SK-N-SH treated with all-trans-retinoic acid at 6 μM for 48 hours (cell line): Measurements from ENCODE around the gene ANKRD17.

Experiments
- ATAC-seq: fragments of 200-7000 bp; cut with Tn5 transposase; 3 replicates; pipeline ENCODE4 v1.9.1; 2020; ENCODE audit warnings: mild to moderate bottlenecking, moderate library complexity
- ARNTL ChIP-seq: fragments of 450-650 bp; formaldehyde crosslinking; IDR thresholded peaks from 2 replicates; pipeline ENCODE4 v1.5.0; 2020; ENCODE audit warnings: low read depth, mild to moderate bottlenecking, moderate library complexity, borderline replicate concordance
- CSDC2 ChIP-seq: fragments of 250-450 bp; sonication (Bioruptor Pico); IDR thresholded peaks from 2 replicates; pipeline ENCODE4 v1.5.0; 2020; ENCODE audit warnings: mild to moderate bottlenecking, moderate library complexity
- CSRNP3 ChIP-seq: fragments of 250-450 bp; sonication (Bioruptor Pico); IDR thresholded peaks from 2 replicates; pipeline ENCODE4 v1.5.1; 2021; ENCODE audit warnings: mild to moderate bottlenecking, moderate library complexity
- ESRRG ChIP-seq: fragments of 250-450 bp; sonication (Bioruptor Pico); IDR thresholded peaks from 2 replicates; pipeline ENCODE4 v1.6.1; 2021; ENCODE audit warnings: mild to moderate bottlenecking
- GLIS3 ChIP-seq: fragments of 250-450 bp; sonication (Bioruptor Pico); IDR thresholded peaks from 2 replicates; pipeline ENCODE4 v1.5.0; 2020; ENCODE audit warnings: mild to moderate bottlenecking, moderate library complexity
- ISL1 ChIP-seq: fragments of 250-450 bp; sonication (Bioruptor Pico); IDR thresholded peaks from 2 replicates; pipeline ENCODE4 v2.1.2; 2022; ENCODE audit warnings: mild to moderate bottlenecking, moderate library complexity
- OSR1 ChIP-seq: fragments of 250-450 bp; sonication (Bioruptor Pico); IDR thresholded peaks from 2 replicates; pipeline ENCODE4 v1.8.0; 2022; ENCODE audit warnings: moderate library complexity, mild to moderate bottlenecking, inconsistent platforms
- PPARA ChIP-seq: fragments of 250-450 bp; sonication (Bioruptor Pico); IDR thresholded peaks from 2 replicates; pipeline ENCODE4 v1.5.0; 2020; ENCODE audit warnings: mild to moderate bottlenecking, borderline replicate concordance
- SNAI2 ChIP-seq: fragments of 250-450 bp; sonication (Bioruptor Pico); IDR thresholded peaks from 2 replicates; pipeline ENCODE4 v1.5.0; 2020; ENCODE audit warnings: mild to moderate bottlenecking, moderate library complexity
- TCF4 ChIP-seq: fragments of 250-450 bp; sonication (Bioruptor Pico); IDR thresholded peaks from 2 replicates; pipeline ENCODE4 v1.8.0; 2021; ENCODE audit warnings: mild to moderate bottlenecking, moderate library complexity, borderline replicate concordance
- TOX ChIP-seq: fragments of 250-450 bp; sonication (Bioruptor Pico); IDR thresholded peaks from 2 replicates; pipeline ENCODE4 v1.8.0; 2021; ENCODE audit warnings: mild to moderate bottlenecking, moderate library complexity, borderline replicate concordance
- TSHZ2 ChIP-seq: fragments of 250-450 bp; sonication (Bioruptor Pico); IDR thresholded peaks from 2 replicates; pipeline ENCODE4 v1.5.0; 2020; ENCODE audit warnings: mild to moderate bottlenecking, moderate library complexity
- ZC3H10 ChIP-seq: fragments of 250-450 bp; sonication (Bioruptor Pico); IDR thresholded peaks from 2 replicates; pipeline ENCODE4 v1.5.1; 2021; ENCODE audit warnings: mild to moderate bottlenecking, moderate library complexity
- ZFP3 ChIP-seq: fragments of 250-450 bp; sonication (Bioruptor Pico); IDR thresholded peaks from 2 replicates; pipeline ENCODE4 v1.5.0; 2020; ENCODE audit warnings: mild to moderate bottlenecking, moderate library complexity
- ZFP30 ChIP-seq: fragments of 450-650 bp; formaldehyde crosslinking; IDR thresholded peaks from 2 replicates; pipeline ENCODE4 v1.5.0; 2022; ENCODE audit warnings: mild to moderate bottlenecking, moderate library complexity
- ZNF565 ChIP-seq: fragments of 450-650 bp; formaldehyde crosslinking; conservative IDR thresholded peaks from 2 replicates; pipeline ENCODE4 v1.5.0; 2020; ENCODE audit warnings: low read depth, mild to moderate bottlenecking, moderate library complexity
- ZNF70 ChIP-seq: fragments of 450-650 bp; formaldehyde crosslinking; IDR thresholded peaks from 2 replicates; pipeline ENCODE4 v1.5.0; 2020; ENCODE audit warnings: mild to moderate bottlenecking, moderate library complexity
- ZNF8 ChIP-seq: fragments of 450-650 bp; formaldehyde crosslinking; IDR thresholded peaks from 2 replicates; pipeline ENCODE4 v1.5.0; 2020; ENCODE audit warnings: mild to moderate bottlenecking, moderate library complexity
- TF ChIP-seq, protein P1 (sequence below): fragments of 250-450 bp; sonication (Bioruptor Pico); IDR thresholded peaks from 2 replicates; pipeline ENCODE4 v1.8.0; 2021; ENCODE audit warnings: low read depth, mild to moderate bottlenecking, moderate library complexity, borderline replicate concordance
- TF ChIP-seq, protein P2 (sequence below): fragments of 250-450 bp; sonication (Bioruptor Pico); IDR thresholded peaks from 2 replicates; pipeline ENCODE4 v1.5.1; 2020; ENCODE audit warnings: low read depth, mild to moderate bottlenecking, moderate library complexity

ANKRD17 gene

DNA sequence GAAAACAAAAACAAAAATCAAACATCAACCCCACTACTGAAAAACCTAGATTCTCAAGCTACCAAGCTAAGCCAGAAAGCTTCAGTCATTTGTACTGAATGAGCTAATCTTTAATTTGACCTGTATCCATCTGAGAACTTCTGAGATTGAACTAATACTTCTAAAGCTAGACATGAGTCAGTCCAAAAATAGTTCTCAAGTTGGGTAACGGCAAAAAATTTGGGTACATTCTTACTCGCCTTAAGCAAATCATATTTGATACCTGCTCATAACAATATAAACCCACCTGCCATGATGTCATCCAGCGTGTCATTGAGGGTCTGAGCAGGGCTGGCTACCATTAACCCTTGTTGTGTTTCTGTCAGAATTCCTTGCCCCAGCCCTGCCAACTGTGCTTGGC, 119.4 kb downstream of the ANKRD17 start:
- no peak for ATAC-seq
- TF ChIP-seq ZFP30 (CRISPR knock-in tag): no peak
- TF ChIP-seq TSHZ2 (CRISPR knock-in tag): no peak
- TF ChIP-seq CSDC2 (CRISPR knock-in tag): no peak
- TF ChIP-seq ARNTL (CRISPR knock-in tag): no peak
- TF ChIP-seq ESRRG (CRISPR knock-in tag): no peak
- no peak for TF ChIP-seq ZFP3 (CRISPR knock-in tag)
- TF ChIP-seq ZNF8 (CRISPR knock-in tag): no peak
- TF ChIP-seq GLIS3 (CRISPR knock-in tag): no peak
- no peak for TF ChIP-seq TCF4 (CRISPR knock-in tag)
- TF ChIP-seq ISL1: no peak
- TF ChIP-seq ZNF565 (CRISPR knock-in tag): no peak
- no peak for TF ChIP-seq PPARA (CRISPR knock-in tag)

GRCh38 chr4:73137121-73137520, 121.5 kb downstream of the ANKRD17 start:
- no peak for ATAC-seq

GRCh38 chr4:73133784-73134183, 124.8 kb downstream of the ANKRD17 start:
- TF ChIP-seq CSDC2 (CRISPR knock-in tag) (no peak), ZNF70 (no peak), SNAI2 (CRISPR knock-in tag) (no peak), ZFP3 (CRISPR knock-in tag) (no peak), ZNF565 (CRISPR knock-in tag) (no peak), ZC3H10 (CRISPR knock-in tag) (no peak), ZNF8 (CRISPR knock-in tag) (no peak)
- TF ChIP-seq, protein P1, sequence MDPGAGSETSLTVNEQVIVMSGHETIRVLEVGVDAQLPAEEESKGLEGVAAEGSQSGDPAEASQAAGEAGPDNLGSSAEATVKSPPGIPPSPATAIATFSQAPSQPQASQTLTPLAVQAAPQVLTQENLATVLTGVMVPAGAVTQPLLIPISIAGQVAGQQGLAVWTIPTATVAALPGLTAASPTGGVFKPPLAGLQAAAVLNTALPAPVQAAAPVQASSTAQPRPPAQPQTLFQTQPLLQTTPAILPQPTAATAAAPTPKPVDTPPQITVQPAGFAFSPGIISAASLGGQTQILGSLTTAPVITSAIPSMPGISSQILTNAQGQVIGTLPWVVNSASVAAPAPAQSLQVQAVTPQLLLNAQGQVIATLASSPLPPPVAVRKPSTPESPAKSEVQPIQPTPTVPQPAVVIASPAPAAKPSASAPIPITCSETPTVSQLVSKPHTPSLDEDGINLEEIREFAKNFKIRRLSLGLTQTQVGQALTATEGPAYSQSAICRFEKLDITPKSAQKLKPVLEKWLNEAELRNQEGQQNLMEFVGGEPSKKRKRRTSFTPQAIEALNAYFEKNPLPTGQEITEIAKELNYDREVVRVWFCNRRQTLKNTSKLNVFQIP (CRISPR knock-in tag): no peak
- no peak for ATAC-seq

More at GRCh38 chr4:73137121-73137520, 121.5 kb downstream of the ANKRD17 start:
- TF ChIP-seq, protein P2, sequence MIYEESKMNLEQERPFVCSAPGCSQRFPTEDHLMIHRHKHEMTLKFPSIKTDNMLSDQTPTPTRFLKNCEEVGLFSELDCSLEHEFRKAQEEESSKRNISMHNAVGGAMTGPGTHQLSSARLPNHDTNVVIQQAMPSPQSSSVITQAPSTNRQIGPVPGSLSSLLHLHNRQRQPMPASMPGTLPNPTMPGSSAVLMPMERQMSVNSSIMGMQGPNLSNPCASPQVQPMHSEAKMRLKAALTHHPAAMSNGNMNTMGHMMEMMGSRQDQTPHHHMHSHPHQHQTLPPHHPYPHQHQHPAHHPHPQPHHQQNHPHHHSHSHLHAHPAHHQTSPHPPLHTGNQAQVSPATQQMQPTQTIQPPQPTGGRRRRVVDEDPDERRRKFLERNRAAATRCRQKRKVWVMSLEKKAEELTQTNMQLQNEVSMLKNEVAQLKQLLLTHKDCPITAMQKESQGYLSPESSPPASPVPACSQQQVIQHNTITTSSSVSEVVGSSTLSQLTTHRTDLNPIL (CRISPR knock-in tag): no peak
- TF ChIP-seq ZNF565 (CRISPR knock-in tag) (no peak), ZNF70 (no peak), SNAI2 (CRISPR knock-in tag) (no peak), ZFP30 (CRISPR knock-in tag) (no peak), TCF4 (CRISPR knock-in tag) (no peak), OSR1 (no peak)

- TF ChIP-seq ZNF565 (CRISPR knock-in tag) (no peak), PPARA (CRISPR knock-in tag) (no peak), TSHZ2 (CRISPR knock-in tag) (no peak), CSRNP3 (CRISPR knock-in tag) (no peak), GLIS3 (CRISPR knock-in tag) (no peak), TOX (no peak), ZFP30 (CRISPR knock-in tag) (no peak)
- ATAC-seq: no peak
Observed at GRCh38 chr4:73131281-73131680, 127.3 kb downstream of the ANKRD17 start.
